HepG2 (cell line): ENCODE data around the gene SOCS1. TPM values are rescaled to one million over a fixed set of nuclear protein-coding genes. Genes with fewer than 3 reads are reported as not detected.
A peak's percentile ranks its signal among the peaks of the same experiment; 100 is the strongest.

Experiments used
- GTF2F1 ChIP-seq: fragments of 150-350 bp; IDR thresholded peaks from 2 replicates; pipeline ENCODE4 v1.6.1; 2014; ENCODE audit warnings: low read length
- KDM1A ChIP-seq: IDR thresholded peaks from 2 replicates; pipeline ENCODE4 v1.6.1; 2016; ENCODE audit warnings: missing compliant biosample characterization
- ZC3H13 ChIP-seq: sonication (generic); formaldehyde crosslinking; IDR thresholded peaks from 2 replicates; pipeline ENCODE4 v1.8.1; 2023; ENCODE audit warnings: mild to moderate bottlenecking, missing genetic modification reagents, moderate library complexity
- ZNF225 ChIP-seq: sonication (generic); formaldehyde crosslinking; IDR thresholded peaks from 2 replicates; pipeline ENCODE4 v1.4.0; 2020; ENCODE audit warnings: mild to moderate bottlenecking, missing genetic modification reagents
- polyA plus RNA-seq, 8 experiments: library from polyadenylated mRNA; depleted of rRNA in 3 of 8; stranded (reverse) in 7 of 8; unstranded in 1 of 8; fragments of >200 nt; fragmentation: Illumina TruSeq in 4 of 8; extraction: Trizol in 4 of 8; gene quantifications; 2 replicates each; pipeline versions ENCODE4 v1.2.1 to v1.2.3, GENCODE V29; 2011 to 2016; ENCODE audit warnings: low read depth in 4 of 8, missing spikeins in 1 of 8, mixed read lengths in 1 of 8; ENCODE audit not compliant: insufficient read depth in 1 of 8
- total RNA-seq, 5 experiments: library from RNA; depleted of rRNA; stranded (reverse); fragments of >200 nt; fragmentation: Illumina TruSeq; extraction: Trizol; gene quantifications; 2 replicates each; pipeline ENCODE4 v1.2.3, GENCODE V29; 2016; ENCODE audit warnings: low read depth in 1 of 5
- TF ChIP-seq, protein P1 (sequence below): sonication (generic); formaldehyde crosslinking; IDR thresholded peaks from 2 replicates; pipeline ENCODE4 v1.4.0; 2020; ENCODE audit warnings: low read depth, missing genetic modification reagents
- TF ChIP-seq, protein P2 (sequence below): sonication (generic); formaldehyde crosslinking; IDR thresholded peaks from 2 replicates; pipeline ENCODE4 v1.8.1; 2023; ENCODE audit warnings: missing genetic modification reagents, inconsistent platforms, borderline replicate concordance
- TF ChIP-seq, protein P3 (sequence below): sonication (generic); formaldehyde crosslinking; IDR thresholded peaks from 2 replicates; pipeline ENCODE4 v1.8.1; 2023; ENCODE audit warnings: missing genetic modification reagents, mild to moderate bottlenecking, borderline replicate concordance

SOCS1 gene
- total and polyA plus RNA-seq, 2 of the 13 experiments (the other 11 are each of a cell fraction or from before 2014, with no cell fraction given): 5.3 to 6.3 TPM

DNA sequence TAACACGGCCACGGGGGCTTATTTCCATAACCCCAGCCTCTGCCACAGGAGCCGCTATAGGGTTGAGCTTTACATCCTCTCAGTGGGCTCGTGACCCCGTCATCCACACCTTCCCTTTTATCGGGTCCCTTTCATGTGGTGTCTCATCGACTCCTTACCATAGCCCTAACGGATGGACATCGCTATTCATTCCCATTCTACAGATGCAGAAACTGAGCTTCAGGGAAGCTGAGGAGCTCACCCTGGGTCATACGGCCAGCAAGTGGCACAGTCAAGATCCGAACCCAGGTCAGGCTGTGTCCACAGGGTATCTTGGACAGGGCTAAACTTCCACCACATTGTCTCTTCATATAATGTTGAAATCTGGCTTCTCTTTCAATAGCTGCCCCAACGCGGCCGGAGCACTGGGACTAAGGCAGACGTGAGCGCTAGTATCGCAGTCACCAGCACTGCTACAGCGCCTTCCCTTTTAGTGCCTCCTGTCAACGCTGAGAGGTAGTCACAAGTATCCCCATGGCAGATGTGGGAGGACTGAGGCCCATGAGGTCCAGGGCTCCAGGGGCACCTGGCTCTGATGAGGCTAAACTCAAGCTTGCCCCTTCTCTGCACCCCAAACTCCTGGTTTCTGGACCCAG is 50.8 kb downstream of the SOCS1 start (continued):
- TF ChIP-seq, protein P1, sequence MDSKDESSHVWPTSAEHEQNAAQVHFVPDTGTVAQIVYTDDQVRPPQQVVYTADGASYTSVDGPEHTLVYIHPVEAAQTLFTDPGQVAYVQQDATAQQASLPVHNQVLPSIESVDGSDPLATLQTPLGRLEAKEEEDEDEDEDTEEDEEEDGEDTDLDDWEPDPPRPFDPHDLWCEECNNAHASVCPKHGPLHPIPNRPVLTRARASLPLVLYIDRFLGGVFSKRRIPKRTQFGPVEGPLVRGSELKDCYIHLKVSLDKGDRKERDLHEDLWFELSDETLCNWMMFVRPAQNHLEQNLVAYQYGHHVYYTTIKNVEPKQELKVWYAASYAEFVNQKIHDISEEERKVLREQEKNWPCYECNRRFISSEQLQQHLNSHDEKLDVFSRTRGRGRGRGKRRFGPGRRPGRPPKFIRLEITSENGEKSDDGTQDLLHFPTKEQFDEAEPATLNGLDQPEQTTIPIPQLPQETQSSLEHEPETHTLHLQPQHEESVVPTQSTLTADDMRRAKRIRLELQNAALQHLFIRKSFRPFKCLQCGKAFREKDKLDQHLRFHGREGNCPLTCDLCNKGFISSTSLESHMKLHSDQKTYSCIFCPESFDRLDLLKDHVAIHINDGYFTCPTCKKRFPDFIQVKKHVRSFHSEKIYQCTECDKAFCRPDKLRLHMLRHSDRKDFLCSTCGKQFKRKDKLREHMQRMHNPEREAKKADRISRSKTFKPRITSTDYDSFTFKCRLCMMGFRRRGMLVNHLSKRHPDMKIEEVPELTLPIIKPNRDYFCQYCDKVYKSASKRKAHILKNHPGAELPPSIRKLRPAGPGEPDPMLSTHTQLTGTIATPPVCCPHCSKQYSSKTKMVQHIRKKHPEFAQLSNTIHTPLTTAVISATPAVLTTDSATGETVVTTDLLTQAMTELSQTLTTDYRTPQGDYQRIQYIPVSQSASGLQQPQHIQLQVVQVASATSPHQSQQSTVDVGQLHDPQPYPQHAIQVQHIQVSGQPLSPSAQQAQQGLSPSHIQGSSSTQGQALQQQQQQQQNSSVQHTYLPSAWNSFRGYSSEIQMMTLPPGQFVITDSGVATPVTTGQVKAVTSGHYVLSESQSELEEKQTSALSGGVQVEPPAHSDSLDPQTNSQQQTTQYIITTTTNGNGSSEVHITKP (CRISPR knock-in tag): no peak
- TF ChIP-seq, protein P2, sequence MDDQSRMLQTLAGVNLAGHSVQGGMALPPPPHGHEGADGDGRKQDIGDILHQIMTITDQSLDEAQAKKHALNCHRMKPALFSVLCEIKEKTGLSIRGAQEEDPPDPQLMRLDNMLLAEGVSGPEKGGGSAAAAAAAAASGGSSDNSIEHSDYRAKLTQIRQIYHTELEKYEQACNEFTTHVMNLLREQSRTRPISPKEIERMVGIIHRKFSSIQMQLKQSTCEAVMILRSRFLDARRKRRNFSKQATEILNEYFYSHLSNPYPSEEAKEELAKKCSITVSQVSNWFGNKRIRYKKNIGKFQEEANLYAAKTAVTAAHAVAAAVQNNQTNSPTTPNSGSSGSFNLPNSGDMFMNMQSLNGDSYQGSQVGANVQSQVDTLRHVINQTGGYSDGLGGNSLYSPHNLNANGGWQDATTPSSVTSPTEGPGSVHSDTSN (CRISPR knock-in tag): no peak
- TF ChIP-seq ZC3H13 (CRISPR knock-in tag) (no peak), GTF2F1 (no peak), ZNF225 (CRISPR knock-in tag) (no peak), KDM1A (CRISPR knock-in tag) (peak; percentile 95)
- TF ChIP-seq, protein P3, sequence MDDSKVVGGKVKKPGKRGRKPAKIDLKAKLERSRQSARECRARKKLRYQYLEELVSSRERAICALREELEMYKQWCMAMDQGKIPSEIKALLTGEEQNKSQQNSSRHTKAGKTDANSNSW (CRISPR knock-in tag): no peak
